Lung (tissue), 12 donors: ENCODE measurements around the gene FCN3. TPM values are rescaled to one million over a fixed set of nuclear protein-coding genes. Genes with fewer than 3 reads are reported as not detected.

Experiments used
- ATAC-seq: fragments of 200-7000 bp; cut with Tn5 transposase; one replicate; pipeline ENCODE4 v1.9.1; 2020; ENCODE audit warnings: moderate number of reproducible peaks; ENCODE audit not compliant: insufficient read depth, low FRiP score
- DNase-seq, 3 donors: peaks; one replicate each; pipeline ENCODE4 v3.0.0-alpha.2; 2013 to 2017
- H3K27ac ChIP-seq, 2 donors: one replicate each; pipeline ENCODE4 v1.5.1; 2013; ENCODE audit warnings: mild to moderate bottlenecking in 2 of 2, moderate library complexity in 2 of 2, control low read depth in 1 of 2, inconsistent platforms in 1 of 2, low read depth in 1 of 2, low read length in 1 of 2
- H3K27me3 ChIP-seq, 3 donors: one replicate each; pipeline ENCODE4 v1.5.1; 2013; ENCODE audit warnings: low read length in 2 of 3; ENCODE audit not compliant: control insufficient read depth in 3 of 3, insufficient read depth in 3 of 3
- H3K36me3 ChIP-seq, 4 donors: one replicate each; pipeline ENCODE4 v1.5.1; 2013; ENCODE audit warnings: low read length in 4 of 4, mild to moderate bottlenecking in 1 of 4, moderate library complexity in 1 of 4; ENCODE audit not compliant: control insufficient read depth in 4 of 4, insufficient read depth in 4 of 4
- H3K4me1 ChIP-seq, 5 donors: one replicate each; pipeline ENCODE4 v1.5.1; 2013; ENCODE audit warnings: low read length in 5 of 5, mild to moderate bottlenecking in 2 of 5, moderate library complexity in 1 of 5; ENCODE audit not compliant: control insufficient read depth in 5 of 5, insufficient read depth in 5 of 5
- H3K4me3 ChIP-seq: one replicate; pipeline ENCODE4 v1.5.1; 2013; ENCODE audit warnings: mild to moderate bottlenecking, control low read depth, moderate library complexity
- H3K9ac ChIP-seq, 2 donors: one replicate each; pipeline ENCODE4 v1.5.1; 2013; ENCODE audit warnings: low read length in 2 of 2, control low read depth in 1 of 2; ENCODE audit not compliant: insufficient read depth in 1 of 2
- H3K9me3 ChIP-seq, 4 donors: one replicate each; pipeline ENCODE4 v1.5.1; 2013; ENCODE audit warnings: low read length in 3 of 4, mild to moderate bottlenecking in 1 of 4, moderate library complexity in 1 of 4; ENCODE audit not compliant: control insufficient read depth in 4 of 4, insufficient read depth in 3 of 4
- WGBS, 2 donors: extraction: QIAGEN DNeasy Blood & Tissue Kit; methylation state at CpG; one replicate each; pipeline ENCODE4 v1.1.7; 2013; 5-methylcytosine and 5-hydroxymethylcytosine counted together
- polyA plus RNA-seq, 2 donors: library from polyadenylated mRNA; stranded (reverse); fragments of 200-250 nt; gene quantifications; one replicate each; pipeline ENCODE4 v1.2.1, GENCODE V29; 2013
- total RNA-seq, 2 donors: library from RNA; depleted of rRNA in 1 of 2; stranded (reverse); fragments of >200 nt in 1 of 2; gene quantifications; one replicate each; pipeline ENCODE4 v1.2.1, GENCODE V29; 2014 to 2021
- TF ChIP-seq, protein P1 (sequence below): IDR thresholded peaks from 2 replicates; pipeline ENCODE4 v1.5.1; 2012; ENCODE audit warnings: mild to moderate bottlenecking; ENCODE audit errors: control extremely low read depth, extremely low read depth
- donor health status: control.
- donor health status: control.
- donor health status: Bipolar disorder and iron deficiency.
- donor health status: healthy.
- donor health status: DM: yes; HTN: yes; CAD: no.

Gene FCN3
- total and polyA plus RNA-seq, 4 donors = 36.6 to 611 (median 470) TPM

DNA sequence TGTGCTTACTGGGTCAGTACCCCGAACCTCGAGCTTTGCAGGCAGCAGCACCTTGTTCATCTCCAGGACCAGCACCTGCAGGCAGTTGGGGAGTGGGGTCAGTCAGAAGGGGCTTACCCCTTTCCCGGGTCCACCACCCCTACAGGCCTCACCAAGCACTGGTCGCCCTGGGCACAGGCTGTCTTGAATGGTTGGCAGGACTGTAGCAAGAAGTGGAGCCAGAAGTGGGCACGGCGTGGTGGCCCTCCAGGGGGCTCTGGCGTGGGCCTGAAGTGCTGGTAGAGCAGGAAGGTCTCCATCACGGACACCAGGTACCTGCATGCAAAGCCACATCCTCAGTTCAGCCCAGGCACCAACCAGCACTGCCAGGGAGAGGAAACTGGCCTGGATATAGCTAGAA, 13.1 kb downstream of the FCN3 start:
- WGBS, 2 donors = 93 to 94% methylated on average over 8 of the region's 8 CpGs
- no peak for DNase-seq
- no peaks in the 10 kb centered on the region for H3K9me3 ChIP-seq
- H3K36me3 ChIP-seq = peaks cover 0 to 73% (median 2%) of the 10 kb centered on the region in 4 donors
- TF ChIP-seq, protein P1, sequence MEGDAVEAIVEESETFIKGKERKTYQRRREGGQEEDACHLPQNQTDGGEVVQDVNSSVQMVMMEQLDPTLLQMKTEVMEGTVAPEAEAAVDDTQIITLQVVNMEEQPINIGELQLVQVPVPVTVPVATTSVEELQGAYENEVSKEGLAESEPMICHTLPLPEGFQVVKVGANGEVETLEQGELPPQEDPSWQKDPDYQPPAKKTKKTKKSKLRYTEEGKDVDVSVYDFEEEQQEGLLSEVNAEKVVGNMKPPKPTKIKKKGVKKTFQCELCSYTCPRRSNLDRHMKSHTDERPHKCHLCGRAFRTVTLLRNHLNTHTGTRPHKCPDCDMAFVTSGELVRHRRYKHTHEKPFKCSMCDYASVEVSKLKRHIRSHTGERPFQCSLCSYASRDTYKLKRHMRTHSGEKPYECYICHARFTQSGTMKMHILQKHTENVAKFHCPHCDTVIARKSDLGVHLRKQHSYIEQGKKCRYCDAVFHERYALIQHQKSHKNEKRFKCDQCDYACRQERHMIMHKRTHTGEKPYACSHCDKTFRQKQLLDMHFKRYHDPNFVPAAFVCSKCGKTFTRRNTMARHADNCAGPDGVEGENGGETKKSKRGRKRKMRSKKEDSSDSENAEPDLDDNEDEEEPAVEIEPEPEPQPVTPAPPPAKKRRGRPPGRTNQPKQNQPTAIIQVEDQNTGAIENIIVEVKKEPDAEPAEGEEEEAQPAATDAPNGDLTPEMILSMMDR = no peak
- peaks cover 0 to 13% (median 10%) of the 10 kb centered on the region in 5 donors for H3K4me1 ChIP-seq
- no peak overlapping the region for H3K4me3 ChIP-seq
- no peak for ATAC-seq
- H3K27me3 ChIP-seq = peaks cover 0 to 2% (median 0%) of the 10 kb centered on the region in 3 donors
- H3K27ac ChIP-seq = no peak overlapping the region
- H3K9ac ChIP-seq = no peak overlapping the region

DNA sequence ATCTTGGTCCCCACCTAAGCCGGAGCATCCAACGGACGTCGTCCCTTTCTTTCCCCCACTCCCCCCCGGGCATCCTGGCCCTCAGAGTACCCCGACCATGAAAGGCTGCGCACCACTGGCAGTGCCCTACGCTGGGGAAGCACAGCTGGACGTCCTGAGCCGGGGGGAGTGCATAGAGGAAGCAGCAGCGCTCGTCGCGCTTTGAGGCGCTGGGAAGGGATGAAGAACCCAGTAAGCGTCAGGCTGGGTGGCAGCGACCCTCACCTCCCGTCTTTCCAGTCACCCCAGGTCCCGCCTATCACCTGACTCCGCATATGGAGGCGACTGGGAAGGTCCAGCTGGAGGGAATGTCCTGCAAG, 13.6 kb downstream of the FCN3 start:
- ATAC-seq (no peak), DNase-seq (no peak)
- TF ChIP-seq, protein P1 = no peak
- H3K27ac ChIP-seq = no peak overlapping the region
- H3K4me3 ChIP-seq = no peak overlapping the region
- peaks cover 0 to 2% (median 0%) of the 10 kb centered on the region in 3 donors for H3K27me3 ChIP-seq
- no peak overlapping the region for H3K9ac ChIP-seq
- peaks cover 0 to 78% (median 2%) of the 10 kb centered on the region in 4 donors for H3K36me3 ChIP-seq
- H3K4me1 ChIP-seq = peaks cover 0 to 13% (median 10%) of the 10 kb centered on the region in 5 donors
- 64 to 83% methylated on average over 21 of the region's 21 CpGs for WGBS, 2 donors
- no peaks in the 10 kb centered on the region for H3K9me3 ChIP-seq

DNA sequence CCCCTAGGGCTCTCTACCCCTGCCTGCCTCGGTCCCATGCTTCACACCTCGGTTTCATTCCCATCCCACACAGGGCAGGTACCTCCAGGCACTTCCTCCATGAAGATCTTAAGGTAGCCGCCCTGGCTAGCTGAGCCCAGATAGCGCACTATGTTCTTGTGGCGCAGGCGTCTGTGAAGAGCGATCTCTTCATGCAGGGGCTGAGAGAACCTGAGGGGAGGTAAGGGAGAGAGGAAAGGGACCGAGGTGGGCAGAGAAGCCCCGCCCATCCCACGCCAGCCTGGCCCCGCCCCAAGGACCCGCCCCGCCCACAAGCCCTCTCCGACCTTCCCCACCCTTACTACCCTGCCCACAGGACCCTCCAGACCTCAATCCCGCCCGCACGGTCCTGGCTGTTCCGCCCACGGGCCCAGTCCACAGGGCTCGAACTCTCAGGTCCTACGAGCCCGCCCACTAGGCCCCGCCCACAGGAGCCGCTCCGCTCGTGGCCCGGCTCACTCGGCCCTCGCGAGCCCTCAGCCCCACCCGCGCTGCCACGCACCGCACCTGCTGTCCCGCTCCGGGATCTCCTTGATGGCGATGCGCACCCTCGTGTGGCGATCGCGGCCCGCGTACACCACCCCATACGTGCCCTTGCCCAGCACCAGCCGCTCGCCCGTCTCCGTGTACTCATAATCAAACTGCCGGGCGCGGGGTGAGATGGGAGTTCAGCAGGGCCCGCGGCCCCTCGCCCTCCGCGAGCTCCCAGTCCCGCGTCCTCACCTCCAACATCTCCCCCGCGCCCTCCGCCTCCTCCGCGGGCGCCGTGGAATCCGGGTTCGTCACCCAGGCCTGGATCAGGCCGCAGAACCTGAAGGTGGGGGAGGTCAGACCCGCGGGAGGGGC, 14.2 kb downstream of the FCN3 start:
- no peak overlapping the region for H3K27ac ChIP-seq
- no peak overlapping the region for H3K4me3 ChIP-seq
- DNase-seq (no peak), ATAC-seq (no peak)
- H3K4me1 ChIP-seq = peaks cover 0 to 13% (median 9%) of the 10 kb centered on the region in 5 donors
- peaks cover 2 to 84% (median 4%) of the 10 kb centered on the region in 4 donors for H3K36me3 ChIP-seq
- H3K27me3 ChIP-seq = peaks cover 0 to 2% (median 0%) of the 10 kb centered on the region in 3 donors
- TF ChIP-seq, protein P1 = no peak
- no peaks in the 10 kb centered on the region for H3K9me3 ChIP-seq
- 28 to 61% methylated on average over 63 to 71 of the region's 71 CpGs for WGBS, 2 donors
- no peak overlapping the region for H3K9ac ChIP-seq
